GM18868 (cell line): ENCODE measurements around the gene SELENOS.

Experiments
- ATAC-seq: cut with Tn5 transposase; IDR thresholded peaks from one replicate; pipeline ENCODE4 v1.9.1; 2021; ENCODE audit warnings: mild to moderate bottlenecking, moderate library complexity; ENCODE audit not compliant: unreplicated experiment

SELENOS gene

DNA sequence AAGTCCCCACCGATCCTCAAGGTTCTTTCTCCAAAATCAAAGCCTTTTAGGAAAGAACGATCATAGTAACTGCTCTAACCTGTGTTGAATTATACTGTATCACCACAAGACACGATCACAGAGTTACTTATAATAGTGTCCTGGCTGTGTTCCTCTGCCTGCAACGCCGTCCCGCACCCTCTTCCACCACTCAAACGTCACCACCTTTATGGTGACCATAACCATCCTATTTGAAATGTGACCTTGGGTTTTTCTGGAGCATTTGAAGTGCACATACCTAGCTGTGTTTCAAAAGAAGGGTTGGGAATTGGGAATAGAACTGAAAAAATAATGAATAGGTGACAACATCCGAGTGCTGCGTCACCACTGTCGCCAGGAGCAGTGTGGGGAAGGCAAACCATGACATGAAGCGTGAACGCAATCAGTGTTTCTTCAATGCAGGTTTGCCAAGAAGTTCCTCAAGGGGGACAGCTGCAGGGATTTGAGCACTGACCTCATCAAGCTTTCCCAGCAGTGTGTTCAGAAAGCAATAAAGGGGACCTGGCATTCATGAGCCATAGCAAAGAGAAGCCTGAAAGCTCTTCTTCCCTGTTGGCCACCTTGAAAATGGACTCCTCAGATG is 769 bp upstream of the SELENOS start:
- no peak for ATAC-seq

DNA sequence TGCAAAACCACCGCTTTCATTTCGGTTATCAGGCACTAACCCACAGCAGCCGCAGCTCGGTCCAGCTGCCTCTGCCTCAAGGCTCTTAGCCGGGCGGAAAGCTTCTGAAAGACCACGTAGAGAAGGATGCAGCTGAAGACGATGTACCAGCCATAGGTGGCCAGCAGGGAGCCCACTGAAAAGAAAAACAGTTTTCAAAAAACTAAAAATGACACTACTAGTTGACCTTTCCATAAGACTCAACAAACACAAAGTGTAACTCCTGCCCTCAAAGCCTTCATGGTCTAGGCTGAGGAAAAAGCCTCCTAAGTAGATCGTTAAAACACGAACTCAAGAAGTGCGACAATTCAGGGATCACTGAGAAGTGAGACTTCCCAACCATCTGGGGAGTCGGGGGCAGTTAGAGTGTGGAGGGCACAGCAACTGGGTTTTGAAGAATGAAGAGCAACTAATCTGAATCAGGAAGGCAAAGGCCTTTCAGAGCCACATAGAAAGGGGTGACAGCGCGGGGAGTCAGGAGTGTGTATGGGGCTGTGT is 716 bp downstream of the SELENOS start:
- ATAC-seq: peak; percentile 24

DNA sequence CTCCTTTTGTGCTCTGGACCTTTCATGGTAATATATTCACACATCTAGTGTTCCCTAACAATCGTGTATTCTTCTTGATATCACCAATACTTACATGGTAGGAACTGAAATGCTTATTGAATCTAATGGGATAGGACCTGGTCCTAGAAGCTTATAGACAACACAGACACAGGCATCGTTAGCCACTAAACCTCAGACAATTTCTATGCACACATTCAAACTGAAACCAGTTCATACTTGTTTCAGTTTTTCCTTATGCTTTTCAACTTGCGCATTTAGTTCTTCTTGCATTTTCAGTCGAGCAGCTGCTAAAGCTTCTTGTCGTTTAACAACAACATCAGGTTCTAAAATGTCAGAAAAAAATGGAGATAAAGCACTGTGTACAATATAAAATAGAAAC is 2.3 kb downstream of the SELENOS start:
- ATAC-seq: peak; percentile 33

DNA sequence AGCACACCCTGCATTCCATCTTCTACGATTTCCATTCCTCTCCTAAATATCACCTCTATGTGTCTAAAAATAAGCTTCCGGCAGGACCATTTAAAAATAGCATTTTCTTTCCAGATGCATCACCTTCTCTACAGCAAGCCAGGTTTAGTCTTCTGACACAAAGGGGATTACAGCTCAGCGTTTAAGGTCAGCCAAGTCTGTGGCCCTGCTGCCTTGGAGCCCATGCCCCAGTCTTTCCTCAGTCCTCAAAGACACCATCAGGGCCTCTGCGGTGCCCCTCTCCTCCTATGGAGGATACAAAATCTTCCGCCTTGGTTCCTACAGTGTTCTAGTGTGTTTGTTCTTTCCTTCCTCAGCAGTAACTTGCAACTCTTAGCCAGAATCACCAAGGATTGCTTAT is 3.8 kb downstream of the SELENOS start:
- ATAC-seq: no peak

DNA sequence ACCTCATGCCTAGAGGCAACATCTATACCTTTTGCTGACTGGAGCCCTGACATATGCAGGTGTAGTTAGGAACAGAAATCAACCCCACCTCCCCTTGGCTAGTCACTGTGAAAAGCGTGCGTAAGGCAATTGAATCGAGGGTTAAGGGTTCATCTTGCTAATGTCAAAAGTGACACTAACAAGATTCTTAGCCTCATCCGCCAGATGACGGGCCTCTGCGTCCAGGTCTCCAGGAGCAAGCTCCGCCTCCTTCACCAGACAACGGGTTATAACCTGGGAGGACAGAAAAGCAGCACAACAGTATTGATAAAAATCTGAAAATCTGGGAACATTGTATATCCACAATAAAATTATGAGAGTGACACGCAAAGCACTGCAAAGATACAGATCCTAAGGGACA is 4.7 kb downstream of the SELENOS start:
- ATAC-seq: no peak

DNA sequence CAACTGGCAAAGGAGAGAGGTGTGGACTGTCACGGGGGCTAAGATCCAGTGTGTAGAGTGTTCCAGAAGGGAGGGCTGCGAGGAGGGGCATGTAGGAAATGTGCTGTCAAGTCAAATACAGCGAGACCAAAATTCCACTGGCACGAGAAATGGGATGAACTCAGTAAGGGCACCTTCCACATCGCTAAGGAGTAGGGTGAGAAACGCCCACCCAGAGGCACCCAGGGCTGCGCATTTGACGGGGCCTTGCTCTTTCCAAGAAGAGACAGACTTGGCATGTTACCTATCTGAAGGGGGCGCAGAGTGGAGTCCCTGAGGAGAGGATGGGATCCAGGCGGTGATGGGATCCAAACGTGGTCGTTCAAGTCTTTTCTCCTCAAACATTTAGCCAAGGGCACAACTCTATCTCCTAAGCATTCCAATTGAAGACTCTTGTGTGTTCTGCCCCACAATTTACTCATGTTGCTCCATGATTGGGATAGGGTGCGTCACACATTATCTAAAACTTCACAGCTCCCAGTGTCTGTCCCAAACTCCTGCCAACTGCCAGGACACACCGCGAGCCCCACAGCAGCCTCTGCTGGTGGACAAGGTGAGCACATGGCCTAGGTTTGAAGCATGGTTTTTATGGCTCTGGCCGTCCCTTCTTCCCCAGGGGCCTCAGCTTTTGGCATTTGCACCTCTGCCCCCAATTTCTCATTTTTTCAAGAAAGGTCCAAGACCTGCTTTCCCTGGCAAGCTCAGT is 7.6 kb downstream of the SELENOS start:
- no peak for ATAC-seq

DNA sequence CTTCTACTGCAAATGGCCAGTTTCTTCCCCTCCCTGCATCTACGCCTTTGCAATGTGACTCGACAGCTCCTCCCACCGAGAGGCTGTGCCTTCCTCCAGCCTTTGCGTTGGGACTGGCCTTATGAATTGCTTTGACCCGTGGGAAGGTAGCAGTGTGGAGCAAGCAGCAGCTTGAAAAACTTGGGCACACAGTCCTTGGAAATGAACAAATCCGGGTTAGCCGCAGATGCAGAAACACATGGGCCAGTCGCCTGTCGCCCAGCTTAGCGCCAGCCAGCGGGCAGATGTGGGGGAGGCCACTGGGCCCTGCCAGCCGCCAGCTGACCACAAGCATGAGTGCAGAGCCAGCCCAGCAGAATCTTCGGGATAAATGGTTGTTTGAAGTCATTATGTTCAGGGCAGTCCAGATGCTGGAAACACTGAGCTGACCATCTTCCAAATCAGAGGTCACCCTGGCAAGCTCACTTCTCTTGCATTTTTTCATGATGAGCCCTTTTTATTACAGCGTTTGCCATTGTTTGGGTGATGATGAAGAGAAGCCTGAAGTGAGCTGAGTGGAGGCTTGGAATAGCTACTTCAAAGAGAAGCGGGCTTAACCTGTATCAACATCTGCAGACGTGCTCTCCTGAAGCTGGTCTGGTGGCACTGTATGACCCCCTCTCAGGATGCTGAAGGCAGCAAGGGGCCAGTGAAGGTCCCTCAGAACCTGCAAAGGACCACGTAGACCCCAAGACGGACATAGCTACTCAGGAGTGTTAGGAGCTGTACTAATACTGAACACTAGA is 9.8 kb downstream of the SELENOS start:
- no peak for ATAC-seq

DNA sequence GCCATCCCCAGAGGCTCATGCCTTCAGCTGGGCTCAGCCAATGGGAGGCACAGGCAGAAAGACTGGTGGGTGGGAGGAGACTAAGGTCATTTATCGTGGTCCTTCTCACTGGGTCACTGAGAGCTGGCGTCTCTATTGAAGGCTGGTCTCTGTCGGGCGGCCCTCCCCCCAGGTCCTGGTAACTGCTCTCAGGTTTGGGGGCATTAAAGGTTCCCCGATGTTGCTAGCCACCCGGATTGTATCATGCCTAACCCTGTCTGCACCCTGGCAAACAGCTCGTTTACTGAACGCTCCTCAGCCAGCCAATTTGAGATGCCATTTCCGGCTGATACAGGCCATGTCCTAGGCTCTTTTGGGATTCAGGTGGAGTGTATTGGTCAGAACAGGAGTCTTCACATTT is 10.5 kb downstream of the SELENOS start:
- no peak for ATAC-seq

DNA sequence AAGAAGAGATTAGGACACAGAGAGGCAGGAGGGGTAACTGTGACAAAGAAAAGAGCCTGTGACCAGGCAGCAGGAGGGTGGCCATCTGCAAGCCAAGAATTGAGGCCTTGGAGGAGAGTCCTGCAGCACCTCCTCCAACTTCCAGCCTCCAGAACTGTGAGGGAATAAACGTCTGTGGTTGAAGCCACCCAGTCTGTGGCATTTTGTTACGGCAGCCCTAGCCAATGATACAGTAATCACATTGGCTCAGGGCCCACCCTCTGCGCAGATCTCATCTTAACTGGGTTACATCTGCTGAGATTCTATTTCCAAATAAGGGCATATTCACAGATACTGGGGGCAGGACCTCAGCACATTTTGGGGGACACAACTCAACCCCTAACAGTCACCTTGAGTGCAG is 11.3 kb downstream of the SELENOS start:
- ATAC-seq: no peak

DNA sequence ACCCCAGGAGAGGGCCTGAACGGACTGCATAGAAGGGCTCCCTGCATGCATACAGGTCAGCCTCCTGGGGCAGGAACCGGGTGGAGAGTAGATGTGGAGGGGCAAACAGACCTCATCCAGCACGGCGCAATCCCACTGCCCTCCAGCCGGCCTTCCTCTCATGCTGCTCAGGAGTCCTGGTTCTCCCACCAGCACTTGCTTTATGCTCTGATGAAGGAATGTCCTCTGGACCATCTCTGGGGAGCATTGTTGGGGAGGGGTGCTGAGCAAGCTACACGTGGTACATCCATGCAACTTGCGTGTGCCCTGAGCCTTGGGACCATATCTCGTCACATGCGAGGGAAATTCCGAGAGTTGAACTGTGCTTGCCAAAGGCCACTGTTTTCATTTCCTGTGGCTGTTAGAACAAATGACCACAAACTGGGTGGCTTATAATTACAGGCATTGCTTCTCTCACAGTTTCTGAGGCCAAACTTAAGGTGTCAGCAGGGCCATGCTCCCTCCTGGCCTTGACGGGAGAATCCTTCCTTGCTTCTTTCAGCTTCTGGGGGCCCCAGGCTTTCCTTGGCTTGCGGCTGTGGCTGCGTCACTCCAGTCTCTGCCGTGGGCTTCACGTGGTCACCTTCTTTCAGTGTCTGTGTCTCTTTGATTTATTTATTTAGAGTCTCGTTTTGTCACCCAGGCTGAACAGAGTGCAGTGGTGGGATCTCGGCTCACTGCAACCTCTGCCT is 12.2 kb downstream of the SELENOS start:
- ATAC-seq: peak; percentile 60

DNA sequence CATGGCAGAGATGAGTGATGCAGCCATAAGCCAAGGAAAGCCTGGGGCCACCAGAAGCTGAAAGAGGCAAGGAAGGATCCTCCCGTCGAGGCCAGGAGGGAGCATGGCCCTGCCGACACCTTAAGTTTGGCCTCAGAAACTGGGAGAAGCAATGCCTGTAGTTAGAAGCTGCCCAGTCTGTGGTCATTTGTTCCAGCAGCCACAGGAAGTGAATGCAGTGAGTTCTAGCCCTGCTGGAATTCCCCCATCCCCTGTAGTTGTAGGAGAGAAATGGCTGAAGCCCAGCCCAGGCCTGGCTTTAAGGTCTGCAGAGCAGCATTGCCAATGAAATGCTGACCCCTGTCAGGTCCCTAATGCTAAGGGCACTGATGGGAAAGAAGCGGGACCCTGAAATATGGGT is 13.3 kb downstream of the SELENOS start:
- peak; percentile 58 for ATAC-seq

DNA sequence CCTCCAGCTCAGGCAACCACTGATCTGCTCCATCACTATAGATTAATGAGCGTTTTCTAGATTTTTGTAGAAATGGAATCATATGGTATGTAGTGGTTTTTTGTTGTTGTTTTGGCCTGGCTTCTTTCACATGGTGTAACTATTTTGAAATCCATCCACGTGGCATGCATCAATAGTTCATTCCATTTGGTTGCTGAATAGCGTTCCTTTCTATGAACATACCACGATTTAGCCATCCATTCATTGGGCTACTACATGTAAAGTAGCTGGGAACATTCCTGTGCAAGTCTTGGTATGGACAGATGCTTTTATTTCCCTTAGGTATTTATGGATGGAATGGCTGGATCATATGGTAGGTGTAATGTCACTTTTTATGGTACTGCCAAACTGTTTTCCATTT is 14.7 kb downstream of the SELENOS start:
- no peak for ATAC-seq

DNA sequence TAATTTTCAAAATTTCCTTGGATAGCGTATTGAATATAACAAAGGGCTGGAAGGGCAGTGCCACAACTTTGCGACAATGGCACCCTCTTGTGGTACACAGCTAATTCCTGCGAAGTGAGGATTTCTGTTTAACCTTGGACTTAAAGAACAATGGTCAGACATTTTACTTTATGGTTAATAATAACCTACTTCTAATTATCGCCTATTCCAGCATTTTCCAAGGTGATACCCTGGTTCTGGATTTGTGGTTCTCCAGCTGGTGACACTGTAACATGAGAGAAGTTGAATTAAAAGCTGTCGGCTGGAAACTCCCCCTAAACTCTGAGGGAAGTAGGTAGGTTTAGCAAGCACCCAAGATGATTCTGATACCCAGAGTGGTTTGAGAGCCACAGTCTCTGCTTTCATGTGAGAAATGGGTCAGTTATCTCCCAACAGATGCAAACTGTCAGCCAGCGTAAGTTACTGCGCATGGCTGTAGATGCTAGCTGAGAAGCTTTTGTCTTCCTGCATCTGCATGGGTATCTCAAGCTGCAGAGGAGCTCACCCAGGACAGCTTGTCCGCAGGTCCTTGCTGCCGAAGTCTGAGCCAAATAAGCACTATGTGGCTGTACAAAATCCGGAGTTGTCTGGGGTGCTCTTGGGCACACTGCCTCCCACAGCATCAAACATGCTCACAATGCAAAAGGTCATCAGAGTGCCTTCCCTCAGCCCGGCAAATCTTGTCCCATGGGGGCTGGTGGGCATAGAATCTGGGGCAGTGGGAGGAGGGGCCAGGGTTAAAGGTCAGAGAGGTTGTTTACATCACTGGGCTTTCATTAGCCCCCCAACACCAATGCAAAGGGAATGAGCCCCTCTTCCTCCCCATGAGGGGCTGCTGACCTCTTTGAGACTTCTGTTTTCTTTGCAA is 18.8 kb downstream of the SELENOS start:
- ATAC-seq: peak; percentile 60

DNA sequence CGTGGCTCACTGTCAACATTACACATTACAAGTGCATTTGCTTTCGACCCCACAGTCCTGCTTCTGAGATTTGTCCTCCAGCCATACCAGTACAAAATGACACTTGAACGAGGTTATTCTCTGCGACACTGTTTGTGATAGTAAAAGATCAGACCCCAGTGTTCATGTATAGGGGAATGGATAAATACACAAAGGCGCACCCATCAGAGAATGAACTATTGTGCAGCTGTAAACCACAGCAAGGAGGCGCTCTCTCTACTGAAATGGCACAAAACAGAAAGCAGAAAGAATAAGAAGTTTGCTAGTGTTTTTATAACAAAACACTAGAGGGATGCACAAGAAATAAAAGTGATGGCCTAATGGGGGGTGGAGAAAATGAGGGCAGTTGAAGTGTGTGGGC is 20.5 kb downstream of the SELENOS start:
- no peak for ATAC-seq

DNA sequence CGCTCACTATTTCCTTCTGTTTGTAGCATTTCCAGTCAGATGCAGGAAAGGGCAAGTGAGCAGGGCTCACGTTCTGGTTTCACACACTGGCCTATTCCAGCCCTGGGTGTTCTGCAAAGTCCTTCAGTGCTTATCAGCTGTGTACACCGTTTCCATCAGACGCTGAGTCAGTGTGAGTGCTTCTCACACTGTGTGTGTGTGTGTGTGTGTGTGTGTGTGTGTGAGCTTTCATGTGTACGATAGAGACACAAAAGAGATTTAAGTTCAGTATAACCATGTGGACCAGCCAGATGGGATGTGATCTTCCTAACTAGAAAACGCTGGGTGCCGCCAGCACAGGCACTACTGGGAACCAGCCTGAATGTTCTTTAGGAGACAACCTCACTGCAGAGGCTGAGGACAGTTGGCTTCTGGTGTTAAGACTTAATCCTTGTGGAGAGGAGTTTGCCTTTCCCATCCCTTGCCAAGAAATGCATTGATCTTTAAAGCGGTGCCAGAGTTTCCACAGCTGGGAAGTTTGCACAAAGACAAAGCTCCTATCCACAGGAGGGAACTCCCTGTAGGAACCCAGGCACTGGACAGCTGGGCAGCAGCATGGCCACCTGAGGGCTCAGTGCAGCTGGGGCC is 21.6 kb downstream of the SELENOS start:
- no peak for ATAC-seq

DNA sequence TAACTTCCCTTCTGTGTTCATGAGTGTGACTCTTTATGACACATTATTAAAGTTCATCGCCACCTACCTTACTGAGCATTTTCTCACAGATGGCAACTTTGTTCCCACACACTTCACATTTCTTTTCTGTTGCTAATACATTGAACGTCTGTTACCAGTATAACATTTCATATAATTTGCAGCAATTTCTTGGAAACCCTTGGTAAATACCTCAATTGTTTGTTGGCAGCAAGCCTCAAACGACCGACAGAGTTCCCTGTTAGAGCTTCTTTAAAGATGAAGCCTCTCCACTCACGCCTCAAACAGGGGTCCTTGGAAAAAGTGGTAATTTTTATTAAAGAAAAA is 22.3 kb downstream of the SELENOS start:
- ATAC-seq: no peak

DNA sequence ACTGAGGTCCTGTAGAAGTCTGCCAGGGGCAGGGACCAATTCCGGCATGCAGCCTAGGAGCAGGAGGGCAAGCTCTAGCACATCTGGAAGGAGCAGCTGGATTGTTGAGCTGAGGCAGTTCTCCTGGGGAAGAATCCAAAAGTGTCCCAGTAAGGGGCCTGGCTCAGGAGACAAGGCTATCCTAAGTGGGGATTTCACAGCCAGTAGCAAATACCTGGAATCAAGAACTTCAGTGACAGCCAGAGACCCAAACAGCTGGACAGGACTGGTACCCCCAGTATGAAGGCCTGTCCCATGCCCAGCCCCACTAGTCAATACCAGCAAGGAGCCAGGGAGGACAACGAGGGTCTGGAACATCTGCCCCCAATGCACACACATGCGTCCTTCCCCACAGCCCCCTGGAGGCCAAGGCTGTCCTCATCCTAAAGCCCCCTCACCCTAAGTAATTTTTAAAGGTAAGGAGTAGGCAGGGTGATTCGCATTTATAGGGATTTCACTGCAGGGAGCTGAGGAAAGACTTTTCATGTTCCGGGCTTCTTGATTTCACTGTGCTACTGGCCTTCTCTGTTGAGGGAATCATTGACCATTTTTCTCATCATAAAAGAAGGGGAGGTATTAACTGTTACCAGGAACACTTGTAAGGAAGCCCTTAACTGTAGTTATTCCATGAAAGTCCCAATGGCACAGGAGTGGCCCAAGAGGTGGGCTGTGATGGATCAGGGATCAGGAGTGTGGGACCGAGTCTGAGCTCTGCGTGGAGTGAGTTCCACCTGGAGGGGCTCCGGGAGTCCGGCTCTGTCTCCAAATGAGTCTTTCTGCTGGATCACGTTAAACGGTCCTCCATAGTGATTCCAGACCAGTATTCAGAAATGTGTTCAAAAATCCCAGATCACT is 22.9 kb downstream of the SELENOS start:
- ATAC-seq: no peak

DNA sequence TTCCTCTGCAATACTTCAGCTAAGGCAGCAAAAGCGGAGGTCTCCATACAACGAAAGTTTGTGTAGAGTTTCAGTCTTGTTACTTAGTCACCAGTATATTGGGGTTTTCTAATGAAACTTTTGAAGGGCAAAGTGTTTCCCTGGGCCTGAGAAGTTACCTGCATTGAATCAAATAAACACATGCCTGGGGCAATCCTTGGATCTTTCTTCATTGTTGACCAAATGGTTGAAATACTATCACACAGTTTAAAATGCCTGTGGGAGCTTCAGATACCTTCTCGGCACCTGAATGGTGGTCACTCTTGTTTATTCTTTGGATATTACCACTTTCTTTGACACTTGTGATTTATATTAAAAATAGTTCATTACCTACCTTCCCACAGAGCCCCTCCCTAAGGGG is 24.4 kb downstream of the SELENOS start:
- peak; percentile 1 for ATAC-seq
